OCI-LY1 (cell line): Measurements from ENCODE around the gene MAPK1.
"Not testable (repeated sequence)": the region's sequence is repeated elsewhere in the genome, so short reads cannot be mapped to it uniquely, and the experiment has no call there.

ENCODE experiments used
- H2AFZ ChIP-seq: fragments of 200-600 bp; sonication (generic), shearing (Covaris generic); 2 replicates; pipeline ENCODE4 v1.6.0; 2014; ENCODE audit warnings: antibody characterized with exemption, mild to moderate bottlenecking, low read length
- H3F3A ChIP-seq: fragments of 200-600 bp; sonication (generic), shearing (Covaris generic); 2 replicates; pipeline ENCODE4 v1.6.0; 2014; ENCODE audit warnings: mild to moderate bottlenecking, antibody characterized with exemption, low read length, moderate library complexity; ENCODE audit not compliant: insufficient read depth
- H3K27ac ChIP-seq: fragments of 200-600 bp; sonication (generic); 2 replicates; pipeline ENCODE4 v1.5.1; 2014; ENCODE audit warnings: low read length, mixed run types, mild to moderate bottlenecking, low read depth; ENCODE audit not compliant: poor library complexity, severe bottlenecking
- H3K27me3 ChIP-seq: fragments of 200-600 bp; sonication (generic); 2 replicates; pipeline ENCODE4 v1.6.0; 2014; ENCODE audit warnings: antibody characterized with exemption, mild to moderate bottlenecking, low read length, moderate library complexity; ENCODE audit not compliant: insufficient read depth
- H3K36me3 ChIP-seq: fragments of 200-600 bp; sonication (generic); 2 replicates; pipeline ENCODE4 v1.6.1; 2014; ENCODE audit warnings: mild to moderate bottlenecking, antibody characterized with exemption, low read length, moderate library complexity, mixed read lengths; ENCODE audit not compliant: insufficient read depth
- H3K4me1 ChIP-seq: fragments of 200-600 bp; sonication (generic); 2 replicates; pipeline ENCODE4 v1.5.1; 2014; ENCODE audit warnings: mild to moderate bottlenecking, low read length, moderate library complexity; ENCODE audit not compliant: insufficient read depth, severe bottlenecking
- H3K4me2 ChIP-seq: fragments of 200-600 bp; sonication (generic), shearing (Covaris generic); 2 replicates; pipeline ENCODE4 v1.6.1; 2014; ENCODE audit warnings: low read length
- H3K4me3 ChIP-seq: fragments of 200-600 bp; sonication (generic); 2 replicates; pipeline ENCODE4 v1.5.1; 2014; ENCODE audit warnings: low read length, low read depth, mild to moderate bottlenecking, mixed read lengths; ENCODE audit not compliant: poor library complexity, severe bottlenecking
- H3K79me2 ChIP-seq: fragments of 200-600 bp; shearing (Covaris generic); 2 replicates; pipeline ENCODE4 v1.6.1; 2016; ENCODE audit warnings: mixed run types, low read length, mixed read lengths; ENCODE audit not compliant: insufficient read depth
- H3K9ac ChIP-seq: fragments of 200-600 bp; sonication (generic), shearing (Covaris generic); 2 replicates; pipeline ENCODE4 v1.6.1; 2014; ENCODE audit warnings: mild to moderate bottlenecking, low read length, mixed read lengths
- H3K9me2 ChIP-seq: fragments of 200-600 bp; sonication (generic), shearing (Covaris generic); 2 replicates; pipeline ENCODE4 v1.6.1; 2014; ENCODE audit warnings: low read depth, mild to moderate bottlenecking, low read length, mixed read lengths
- H3K9me3 ChIP-seq: fragments of 200-600 bp; shearing (Covaris generic); 2 replicates; pipeline ENCODE4 v1.6.1; 2014; ENCODE audit warnings: low read length, mixed read lengths
- H4K20me1 ChIP-seq: fragments of 200-600 bp; sonication (generic), shearing (Covaris generic); 2 replicates; pipeline ENCODE4 v1.6.0; 2016; ENCODE audit warnings: mild to moderate bottlenecking, low read length; ENCODE audit not compliant: insufficient read depth
- CTCF ChIP-seq: fragments of 200-600 bp; sonication (generic), shearing (Covaris generic); IDR thresholded peaks from 2 replicates; pipeline ENCODE4 v1.5.1; 2017; ENCODE audit warnings: mild to moderate bottlenecking, antibody characterized with exemption, low read length, moderate library complexity, mixed read lengths
- EZH2 ChIP-seq: fragments of 200-600 bp; sonication (generic), shearing (Covaris generic); IDR thresholded peaks from 2 replicates; pipeline ENCODE4 v1.8.0; 2017; ENCODE audit warnings: borderline replicate concordance, mixed run types, mild to moderate bottlenecking, antibody characterized with exemption, low read length, moderate library complexity, mixed read lengths

The MAPK1 gene

GRCh38 chr22:21823740-21824444 lies 43.6 kb downstream of the MAPK1 start:
- H3K4me2 ChIP-seq, result no peak overlapping the region
- H3K9me2 ChIP-seq, result no peaks in the 10 kb centered on the region
- no peaks in the 10 kb centered on the region for H3F3A ChIP-seq
- peaks cover 11% of the 10 kb centered on the region for H3K36me3 ChIP-seq
- H3K9ac ChIP-seq, result no peak overlapping the region
- H3K4me3 ChIP-seq, result no peak overlapping the region
- TF ChIP-seq CTCF (no peak), EZH2 (no peak)
- H2AFZ ChIP-seq, result no peak overlapping the region
- H3K79me2 ChIP-seq, result peaks cover 97% of the 10 kb centered on the region
- no peak overlapping the region for H3K27ac ChIP-seq
- peaks cover 41% of the 10 kb centered on the region for H3K4me1 ChIP-seq
- H4K20me1 ChIP-seq, result no peaks in the 10 kb centered on the region
- H3K9me3 ChIP-seq, result 0 out of 2 replicates have a peak, but pooled peaks cover 3% of the 10 kb centered on the region
- H3K27me3 ChIP-seq, result no peaks in the 10 kb centered on the region

GRCh38 chr22:21819183-21819770 lies 48.2 kb downstream of the MAPK1 start:
- Histone ChIP-seq H3K9me2 (no peaks in the 10 kb centered on the region), H3K27ac (peak overlapping the region; percentile 96), H3K4me1 (peaks cover 62% of the 10 kb centered on the region), H2AFZ (no peak overlapping the region), H3K36me3 (peaks cover under 1% of the 10 kb centered on the region; the same call in 1 of the 2 replicates), H3K79me2 (peaks cover 88% of the 10 kb centered on the region), H3K9me3 (no peaks in the 10 kb centered on the region), H4K20me1 (no peaks in the 10 kb centered on the region), H3K4me3 (peak overlapping the region; percentile 50), H3K9ac (peak overlapping the region; percentile 16; the same call in 1 of the 2 replicates), H3K4me2 (peak overlapping the region; percentile 71; the same call in 1 of the 2 replicates), H3F3A (no peaks in the 10 kb centered on the region), H3K27me3 (no peaks in the 10 kb centered on the region)
- TF ChIP-seq CTCF, result no peak
- TF ChIP-seq EZH2, result no peak

- Histone ChIP-seq H4K20me1 (no peaks in the 10 kb centered on the region), H3K9ac (peak overlapping the region; percentile 44; the same call in 1 of the 2 replicates), H3K9me2 (no peaks in the 10 kb centered on the region), H3K79me2 (peaks cover 88% of the 10 kb centered on the region), H3F3A (no peaks in the 10 kb centered on the region), H2AFZ (no peak overlapping the region), H3K27me3 (no peaks in the 10 kb centered on the region), H3K9me3 (no peaks in the 10 kb centered on the region), H3K36me3 (no peaks in the 10 kb centered on the region; the same call in 1 of the 2 replicates), H3K4me1 (peaks cover 62% of the 10 kb centered on the region), H3K4me2 (peak overlapping the region; percentile 71), H3K27ac (peak overlapping the region; percentile 96), H3K4me3 (peak overlapping the region; percentile 50)
- TF ChIP-seq EZH2, result no peak
- no peak for TF ChIP-seq CTCF
These were observed 48.8 kb downstream of the MAPK1 start for GRCh38 chr22:21818487-21819182.

- H3K36me3 ChIP-seq, H2AFZ ChIP-seq, H3K27me3 ChIP-seq, H4K20me1 ChIP-seq, H3F3A ChIP-seq, H3K9me2 ChIP-seq, H3K9me3 ChIP-seq: not testable (repeated sequence)
- Histone ChIP-seq H3K79me2 (peaks cover 87% of the 10 kb centered on the region), H3K4me1 (peaks cover 51% of the 10 kb centered on the region), H3K4me3 (peak overlapping the region; percentile 50), H3K27ac (peak overlapping the region; percentile 96), H3K4me2 (peak overlapping the region; percentile 71), H3K9ac (peak overlapping the region; percentile 58)
These were observed 50.0 kb downstream of the MAPK1 start for GRCh38 chr22:21817497-21817853.
